GM18511 (cell line): ENCODE data around the gene ARL6IP5.

ENCODE experiments used
- ATAC-seq: cut with Tn5 transposase; IDR thresholded peaks from one replicate; pipeline ENCODE4 v1.9.1; 2021; ENCODE audit warnings: mild to moderate bottlenecking, moderate library complexity; ENCODE audit not compliant: unreplicated experiment

ARL6IP5 gene

GRCh38 chr3:69085833-69086722, 1.3 kb downstream of the ARL6IP5 start:
- ATAC-seq = no peak

- no peak for ATAC-seq
Measured at GRCh38 chr3:69087030-69087791, 2.5 kb downstream of the ARL6IP5 start.

GRCh38 chr3:69088063-69088462, 3.3 kb downstream of the ARL6IP5 start:
- peak; percentile 29 for ATAC-seq

- no peak for ATAC-seq
Measured at GRCh38 chr3:69090021-69090420, 5.3 kb downstream of the ARL6IP5 start.

GRCh38 chr3:69091389-69092029, 6.8 kb downstream of the ARL6IP5 start:
- ATAC-seq = no peak

GRCh38 chr3:69092030-69092516, 7.3 kb downstream of the ARL6IP5 start:
- peak; percentile 78 for ATAC-seq

- ATAC-seq = no peak
Measured at GRCh38 chr3:69094467-69095205, 9.9 kb downstream of the ARL6IP5 start.

GRCh38 chr3:69095636-69096035, 10.9 kb downstream of the ARL6IP5 start:
- no peak for ATAC-seq

GRCh38 chr3:69096299-69096698, 11.6 kb downstream of the ARL6IP5 start:
- ATAC-seq = no peak

GRCh38 chr3:69097407-69098086, 12.8 kb downstream of the ARL6IP5 start:
- ATAC-seq = no peak

- ATAC-seq = no peak
Measured at GRCh38 chr3:69099576-69099975, 14.8 kb downstream of the ARL6IP5 start.

- no peak for ATAC-seq
Measured at GRCh38 chr3:69102384-69102783, 17.6 kb downstream of the ARL6IP5 start.

- ATAC-seq = no peak
Measured at GRCh38 chr3:69103123-69103522, 18.4 kb downstream of the ARL6IP5 start.

- ATAC-seq = no peak
Measured at GRCh38 chr3:69104586-69104985, 19.8 kb downstream of the ARL6IP5 start.

GRCh38 chr3:69105320-69105719, 20.6 kb downstream of the ARL6IP5 start:
- ATAC-seq = no peak

GRCh38 chr3:69107841-69108240, 23.1 kb downstream of the ARL6IP5 start:
- ATAC-seq = no peak

GRCh38 chr3:69108811-69109210, 24.1 kb downstream of the ARL6IP5 start:
- no peak for ATAC-seq

GRCh38 chr3:69110941-69111546, 26.3 kb downstream of the ARL6IP5 start:
- ATAC-seq = no peak

- no peak for ATAC-seq
Measured at GRCh38 chr3:69113536-69113935, 28.8 kb downstream of the ARL6IP5 start.

- no peak for ATAC-seq
Measured at GRCh38 chr3:69115731-69116130, 31.0 kb downstream of the ARL6IP5 start.
